Mesodermal cell (in vitro differentiated cells): ENCODE data around the gene TMEM247.

Experiments
- H3K27ac ChIP-seq: 2 replicates; pipeline ENCODE4 v1.7.0; 2013; ENCODE audit warnings: mild to moderate bottlenecking, low read depth, low read length, moderate library complexity; ENCODE audit not compliant: severe bottlenecking
- H3K36me3 ChIP-seq: 2 replicates; pipeline ENCODE4 v1.7.1; 2013; ENCODE audit warnings: mild to moderate bottlenecking, low read length, moderate library complexity; ENCODE audit not compliant: control insufficient read depth, insufficient read depth
- H3K4me1 ChIP-seq: one replicate; pipeline ENCODE4 v1.7.1; 2013; ENCODE audit warnings: mild to moderate bottlenecking, low read length; ENCODE audit not compliant: insufficient read depth, control insufficient read depth, poor library complexity, severe bottlenecking
- H3K4me3 ChIP-seq: 2 replicates; pipeline ENCODE4 v1.7.0; 2013; ENCODE audit warnings: low read length, control low read depth, mild to moderate bottlenecking; ENCODE audit not compliant: insufficient read depth, poor library complexity, severe bottlenecking; ENCODE audit errors: extremely low read depth
- H3K9me3 ChIP-seq: 2 replicates; pipeline ENCODE4 v1.7.1; 2013; ENCODE audit warnings: mild to moderate bottlenecking, low read length, moderate library complexity; ENCODE audit not compliant: control insufficient read depth
- WGBS, 2 experiments: methylation state at CpG; one replicate each; pipeline ENCODE4 v1.1.5; 2013; ENCODE audit warnings: missing lambda C conversion rate in 2 of 2; ENCODE audit not compliant: insufficient coverage in 2 of 2; 5-methylcytosine and 5-hydroxymethylcytosine counted together

Gene TMEM247

DNA sequence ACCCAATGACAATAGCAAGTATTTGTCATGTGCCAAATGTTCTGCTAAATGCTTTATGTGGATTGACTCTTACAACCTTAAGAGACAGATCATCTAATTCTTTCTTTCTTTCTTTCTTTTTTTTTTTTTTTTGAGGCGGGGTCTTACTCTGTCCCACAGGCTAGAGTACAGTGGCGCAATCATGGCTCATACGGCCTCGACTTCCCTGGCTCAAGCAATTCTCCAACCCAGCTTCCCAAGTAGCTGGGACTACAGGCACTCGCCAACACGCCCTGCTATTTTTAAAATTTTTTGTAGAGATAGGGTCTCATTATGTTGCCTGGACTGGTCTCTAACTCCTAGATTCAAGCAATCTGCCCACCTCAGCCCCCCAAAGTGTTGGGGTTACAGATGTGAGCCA lies 21.4 kb downstream of the TMEM247 start:
- H3K4me3 ChIP-seq: no peak overlapping the region

DNA sequence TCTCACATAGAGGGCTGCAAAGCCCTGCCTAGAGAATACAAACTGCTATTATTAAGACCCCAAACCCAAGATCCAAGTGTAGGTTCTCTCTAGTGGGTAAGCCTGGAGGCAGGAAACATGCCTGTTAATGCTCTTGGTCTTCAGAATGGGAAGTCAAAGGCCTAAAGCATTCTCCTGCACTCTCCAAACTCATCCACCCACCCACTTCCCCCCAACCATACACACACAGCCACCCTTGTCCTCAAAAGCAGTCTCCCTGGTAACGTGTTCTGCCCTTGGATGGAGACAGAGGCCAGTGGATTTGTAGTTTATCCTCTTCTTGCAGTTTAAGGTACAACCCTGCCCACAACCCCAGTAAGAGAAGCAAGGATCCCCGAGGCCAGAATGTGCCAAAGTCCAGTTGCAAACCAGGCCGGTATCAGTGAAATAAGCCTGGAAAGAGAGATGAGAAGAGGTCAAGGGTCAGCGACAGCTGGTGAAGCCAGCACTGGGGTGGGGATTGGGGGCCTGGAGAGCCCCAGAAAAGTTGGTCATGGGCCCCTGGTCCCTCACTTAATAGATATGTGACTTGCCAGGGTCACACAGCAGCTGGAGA lies 23.0 kb downstream of the TMEM247 start:
- Histone ChIP-seq H3K36me3 (no peaks in the 10 kb centered on the region), H3K4me1 (no peaks in the 10 kb centered on the region), H3K4me3 (no peak overlapping the region), H3K9me3 (no peaks in the 10 kb centered on the region), H3K27ac (no peak overlapping the region)
- 81 to 83% methylated on average over 1 to 3 of the region's 4 CpGs for WGBS, 2 experiments

More for the DNA sequence above, 21.4 kb downstream of the TMEM247 start:
- H3K4me1 ChIP-seq: no peaks in the 10 kb centered on the region
- H3K36me3 ChIP-seq: no peaks in the 10 kb centered on the region
- H3K9me3 ChIP-seq: no peaks in the 10 kb centered on the region
- H3K27ac ChIP-seq: no peak overlapping the region
- 71% methylated on average over 3 of the region's 6 CpGs; no CpG with 5 or more reads in 1 of the 2 experiments for WGBS, 2 experiments

DNA sequence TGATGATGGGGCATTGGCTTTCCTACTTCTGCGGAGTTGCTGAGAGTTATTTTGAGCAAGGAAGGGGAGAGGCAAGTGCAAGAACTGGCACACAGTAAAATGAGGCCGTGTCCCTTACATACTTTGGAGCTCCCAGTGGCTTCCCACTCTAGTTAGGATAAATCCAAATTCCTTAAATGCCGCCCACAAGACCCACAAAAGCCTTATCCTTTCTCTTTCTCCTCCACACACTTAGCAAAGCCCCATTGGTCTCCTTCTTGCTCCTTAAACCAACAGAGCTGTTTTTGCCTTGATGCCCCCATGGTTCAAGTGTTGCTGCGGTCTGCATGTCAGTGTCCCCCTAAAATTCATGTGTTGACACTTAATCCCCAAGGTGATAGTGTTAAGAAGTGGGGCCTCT lies 24.3 kb downstream of the TMEM247 start:
- WGBS, 2 experiments: 93% methylated on average over 3 of the region's 4 CpGs; no CpG with 5 or more reads in 1 of the 2 experiments
- Histone ChIP-seq H3K4me1 (no peaks in the 10 kb centered on the region), H3K36me3 (no peaks in the 10 kb centered on the region), H3K27ac (no peak overlapping the region), H3K4me3 (no peak overlapping the region), H3K9me3 (no peaks in the 10 kb centered on the region)

DNA sequence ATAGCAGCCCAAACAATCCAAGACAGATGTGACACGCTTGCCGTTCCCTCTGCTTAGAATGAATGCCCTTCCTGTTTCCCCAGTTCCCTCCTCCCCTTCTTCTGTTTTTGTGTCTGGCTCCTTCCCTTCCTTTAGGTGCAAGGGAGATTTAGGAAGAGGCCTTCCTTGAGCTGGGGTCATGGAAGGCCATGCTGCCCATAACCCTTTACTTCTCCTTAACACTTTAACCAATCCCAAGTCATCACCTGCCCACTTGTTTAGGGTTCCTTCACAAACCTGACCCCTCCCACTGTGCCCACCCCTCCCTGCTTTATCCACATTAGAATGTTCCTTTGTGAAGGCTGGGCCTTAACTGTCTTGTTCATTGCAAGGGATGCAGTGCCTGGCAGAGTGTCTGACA lies 24.9 kb downstream of the TMEM247 start:
- 95 to 100% methylated on average over 2 of the region's 2 CpGs for WGBS, 2 experiments

DNA sequence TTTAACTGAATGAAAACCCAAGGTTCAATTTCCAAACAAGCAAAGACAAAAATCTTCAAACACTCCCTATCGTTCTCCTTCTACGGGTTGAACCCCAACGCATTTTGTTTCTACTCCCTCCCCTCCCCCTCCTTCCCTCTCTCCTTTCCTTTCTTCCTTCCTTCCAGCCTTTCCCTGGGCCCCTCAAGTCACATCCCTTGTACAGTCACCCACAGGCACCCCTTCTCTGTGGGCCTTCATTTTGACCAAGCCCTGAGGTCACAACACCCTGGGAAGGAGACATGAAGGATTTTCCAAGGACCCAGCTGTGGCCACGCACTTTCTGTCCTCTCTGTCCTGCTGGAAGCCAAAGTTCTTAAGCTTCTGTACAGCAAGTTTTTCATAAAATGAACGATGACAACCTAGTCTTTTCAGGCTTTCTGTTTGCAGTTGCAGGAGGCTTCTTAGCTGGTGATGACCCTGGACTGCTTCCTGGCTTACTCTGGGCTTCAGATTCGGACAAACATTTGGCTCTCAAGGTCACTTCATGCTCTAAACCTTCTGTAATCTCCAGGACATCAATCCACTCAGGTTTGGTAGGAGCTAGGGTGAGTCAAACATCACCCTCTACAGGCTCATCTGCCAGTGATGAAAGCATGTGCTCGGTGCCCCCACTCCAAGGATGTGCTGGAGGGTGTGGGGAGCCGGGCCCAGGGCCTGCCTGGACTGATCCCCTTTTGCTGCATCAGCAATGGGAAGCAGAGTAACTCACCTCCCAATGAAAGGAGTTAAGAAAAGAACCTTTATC lies 25.5 kb downstream of the TMEM247 start:
- H3K36me3 ChIP-seq: no peaks in the 10 kb centered on the region
- 72 to 75% methylated on average over 5 to 6 of the region's 8 CpGs for WGBS, 2 experiments
- no peaks in the 10 kb centered on the region for H3K4me1 ChIP-seq

More for the DNA sequence above, 24.9 kb downstream of the TMEM247 start:
- H3K36me3 ChIP-seq: no peaks in the 10 kb centered on the region
- H3K9me3 ChIP-seq: no peaks in the 10 kb centered on the region
- H3K27ac ChIP-seq: no peak overlapping the region
- no peak overlapping the region for H3K4me3 ChIP-seq
- no peaks in the 10 kb centered on the region for H3K4me1 ChIP-seq

DNA sequence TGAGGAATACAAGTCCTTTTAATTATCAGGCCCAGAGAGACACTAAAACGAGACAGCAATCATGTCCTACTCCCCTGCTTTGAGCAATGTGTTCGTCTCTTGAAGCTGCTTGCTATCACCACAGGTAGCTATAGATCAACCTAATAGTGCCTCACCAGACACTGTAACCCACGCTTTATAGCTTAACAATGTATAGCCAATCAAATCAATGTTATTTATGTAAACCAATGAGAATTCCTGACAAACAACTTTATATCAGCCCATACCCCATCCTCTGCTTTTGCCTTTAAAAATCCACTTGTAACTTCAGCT lies 26.1 kb downstream of the TMEM247 start:
- Histone ChIP-seq H3K4me3 (no peak overlapping the region), H3K27ac (no peak overlapping the region), H3K36me3 (no peaks in the 10 kb centered on the region), H3K9me3 (no peaks in the 10 kb centered on the region), H3K4me1 (no peaks in the 10 kb centered on the region)
- WGBS, 2 experiments: 86 to 95% methylated on average over 2 of the region's 3 CpGs

More for the DNA sequence above, 25.5 kb downstream of the TMEM247 start:
- no peak overlapping the region for H3K4me3 ChIP-seq
- H3K27ac ChIP-seq: no peak overlapping the region
- no peaks in the 10 kb centered on the region for H3K9me3 ChIP-seq

DNA sequence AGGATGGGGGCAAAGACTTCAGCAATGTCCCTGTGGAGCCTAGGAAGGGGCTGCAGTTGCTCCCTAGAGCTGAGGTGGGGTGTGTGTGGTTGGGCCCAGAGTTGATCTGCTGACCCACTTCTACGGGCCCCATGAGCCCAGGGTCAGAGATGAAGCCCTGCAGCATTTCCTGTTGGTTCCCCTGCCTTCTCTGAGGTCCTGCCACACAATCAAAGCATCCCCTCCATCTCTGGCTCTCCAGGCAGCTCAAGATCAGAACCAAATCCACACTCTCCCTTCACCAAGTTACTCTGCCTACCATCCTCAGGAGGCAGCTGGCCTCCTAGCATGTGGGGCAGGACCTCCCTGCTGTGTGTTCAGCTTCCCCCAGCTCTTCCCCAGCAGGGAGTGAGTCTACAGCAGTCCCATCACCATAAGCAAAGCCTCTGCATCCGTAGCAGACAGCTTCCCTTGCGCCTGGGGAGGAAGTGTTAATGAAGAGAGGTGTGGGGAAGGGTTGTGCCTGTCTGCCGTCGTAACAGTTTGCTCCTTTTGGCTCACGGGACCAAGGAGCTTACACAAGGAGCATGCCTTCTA lies 26.9 kb downstream of the TMEM247 start:
- Histone ChIP-seq H3K9me3 (no peaks in the 10 kb centered on the region), H3K36me3 (no peaks in the 10 kb centered on the region), H3K4me1 (no peaks in the 10 kb centered on the region), H3K27ac (no peak overlapping the region), H3K4me3 (no peak overlapping the region)
- WGBS, 2 experiments: 10 to 53% methylated on average over 3 of the region's 6 CpGs

DNA sequence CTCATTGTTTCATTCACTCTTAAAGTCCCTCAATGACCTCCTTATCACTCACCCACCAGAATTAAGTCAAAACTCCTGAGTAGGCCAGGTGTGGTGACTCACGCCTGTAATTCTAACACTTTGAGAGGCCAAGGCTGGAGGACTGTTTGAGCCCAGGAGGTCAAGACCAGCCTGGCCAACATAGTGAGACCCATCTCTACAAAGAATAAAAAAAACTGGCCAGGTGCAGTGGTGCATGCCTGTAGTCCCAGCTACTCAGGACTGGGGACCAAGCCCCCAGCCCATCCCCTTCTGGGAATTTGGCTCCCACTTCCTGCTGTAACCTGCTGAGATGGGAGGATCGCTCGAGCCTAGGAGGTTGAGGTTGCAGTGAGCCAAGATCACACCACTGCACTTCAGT lies 28.9 kb downstream of the TMEM247 start:
- no peaks in the 10 kb centered on the region for H3K9me3 ChIP-seq
- no peak overlapping the region for H3K27ac ChIP-seq
- no peak overlapping the region for H3K4me3 ChIP-seq
- H3K36me3 ChIP-seq: no peaks in the 10 kb centered on the region
- no peaks in the 10 kb centered on the region for H3K4me1 ChIP-seq
- WGBS, 2 experiments: 88 to 89% methylated on average over 1 of the region's 3 CpGs

DNA sequence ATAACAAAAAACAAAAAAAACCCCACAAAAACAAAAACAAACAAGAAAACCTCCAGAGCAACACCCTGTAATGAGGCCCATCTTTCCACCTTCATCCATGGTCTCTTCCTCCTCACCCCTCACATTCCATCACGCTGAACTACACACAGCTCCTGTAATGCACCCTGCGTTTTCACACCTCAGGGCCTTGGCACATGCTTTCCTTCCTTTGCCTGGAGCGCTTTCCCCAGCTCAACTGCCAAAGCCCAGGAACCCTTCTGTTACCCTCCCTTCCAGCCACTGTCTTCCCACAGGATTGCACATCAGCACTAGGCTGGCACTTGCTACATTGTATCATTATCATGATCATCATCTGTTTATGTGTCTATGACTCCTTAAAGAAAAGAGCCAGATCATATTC lies 29.4 kb downstream of the TMEM247 start:
- whole genome bisulfite sequencing, 2 experiments: 93 to 97% methylated on average over 3 of the region's 3 CpGs

DNA sequence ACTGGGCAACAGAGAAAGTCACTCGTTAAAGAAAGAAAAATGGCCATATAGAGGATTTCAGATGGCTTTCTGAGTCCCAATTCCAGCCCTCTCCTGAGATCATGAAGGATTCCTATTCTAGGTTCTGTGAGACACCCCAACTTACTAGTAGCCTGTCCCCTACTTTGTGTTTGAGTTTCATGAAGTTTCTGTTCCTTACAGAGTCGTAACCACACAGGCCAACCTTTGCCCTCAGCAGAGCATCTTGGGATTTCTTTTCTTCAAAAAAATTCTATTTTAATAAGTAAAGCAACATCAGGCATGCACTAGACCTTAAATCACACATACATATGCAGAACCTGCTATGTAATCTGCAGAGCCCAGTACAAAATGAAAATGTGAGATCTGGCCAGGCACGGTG lies 30.4 kb downstream of the TMEM247 start:
- Histone ChIP-seq H3K36me3 (no peaks in the 10 kb centered on the region), H3K4me3 (no peak overlapping the region), H3K27ac (no peak overlapping the region), H3K9me3 (peaks cover 4% of the 10 kb centered on the region), H3K4me1 (no peaks in the 10 kb centered on the region)
- WGBS, 2 experiments: 95 to 97% methylated on average over 3 of the region's 3 CpGs

More for the DNA sequence above, 29.4 kb downstream of the TMEM247 start:
- no peak overlapping the region for H3K27ac ChIP-seq
- H3K4me3 ChIP-seq: no peak overlapping the region
- H3K4me1 ChIP-seq: no peaks in the 10 kb centered on the region
- H3K36me3 ChIP-seq: no peaks in the 10 kb centered on the region
- no peaks in the 10 kb centered on the region for H3K9me3 ChIP-seq
